ENCODE data around the gene FKBP10.

The FKBP10 gene

GRCh38 chr17:41818024-41818423 is 5.2 kb downstream of the FKBP10 start:
- in situ Hi-C loops (cut with HindIII; ENCODE audit: low sequenced_read_pairs): no loop called here
- DNase-seq (ENCODE audit: low read depth): no peak
- H3K4me3 ChIP-seq (ENCODE audit: low read depth, low read length): no peak overlapping the region
- no peak for TF ChIP-seq CTCF (IDR thresholded peaks at IDR 0.05; ENCODE audit: low read depth, low read length, missing control alignments)

- no peak for DNase-seq (ENCODE audit: low read depth)
- no peak for TF ChIP-seq CTCF (IDR thresholded peaks at IDR 0.05; ENCODE audit: low read depth, low read length, missing control alignments)
- H3K4me3 ChIP-seq (ENCODE audit: low read depth, low read length): no peak overlapping the region
- in situ Hi-C loops (cut with HindIII; ENCODE audit: low sequenced_read_pairs): no loop called here
Measured at GRCh38 chr17:41821776-41822175, 9.0 kb downstream of the FKBP10 start.

DNA sequence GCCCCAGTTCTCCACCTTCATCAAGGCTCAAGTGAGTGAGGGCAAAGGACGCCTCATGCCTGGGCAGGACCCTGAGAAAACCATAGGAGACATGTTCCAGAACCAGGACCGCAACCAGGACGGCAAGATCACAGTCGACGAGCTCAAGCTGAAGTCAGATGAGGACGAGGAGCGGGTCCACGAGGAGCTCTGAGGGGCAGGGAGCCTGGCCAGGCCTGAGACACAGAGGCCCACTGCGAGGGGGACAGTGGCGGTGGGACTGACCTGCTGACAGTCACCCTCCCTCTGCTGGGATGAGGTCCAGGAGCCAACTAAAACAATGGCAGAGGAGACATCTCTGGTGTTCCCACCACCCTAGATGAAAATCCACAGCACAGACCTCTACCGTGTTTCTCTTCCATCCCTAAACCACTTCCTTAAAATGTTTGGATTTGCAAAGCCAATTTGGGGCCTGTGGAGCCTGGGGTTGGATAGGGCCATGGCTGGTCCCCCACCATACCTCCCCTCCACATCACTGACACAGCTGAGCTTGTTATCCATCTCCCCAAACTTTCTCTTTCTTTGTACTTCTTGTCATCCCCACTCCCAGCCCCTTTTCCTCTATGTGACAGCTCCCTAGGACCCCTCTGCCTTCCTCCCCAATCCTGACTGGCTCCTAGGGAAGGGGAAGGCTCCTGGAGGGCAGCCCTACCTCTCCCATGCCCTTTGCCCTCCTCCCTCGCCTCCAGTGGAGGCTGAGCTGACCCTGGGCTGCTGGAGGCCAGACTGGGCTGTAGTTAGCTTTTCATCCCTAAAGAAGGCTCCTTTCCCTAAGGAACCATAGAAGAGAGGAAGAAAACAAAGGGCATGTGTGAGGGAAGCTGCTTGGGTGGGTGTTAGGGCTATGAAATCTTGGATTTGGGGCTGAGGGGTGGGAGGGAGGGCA is 9.7 kb downstream of the FKBP10 start:
- in situ Hi-C loops (cut with HindIII; ENCODE audit: low sequenced_read_pairs): no loop called here
- no peak for DNase-seq (ENCODE audit: low read depth)
- H3K4me3 ChIP-seq (ENCODE audit: low read depth, low read length): no peak overlapping the region
- TF ChIP-seq CTCF (IDR thresholded peaks at IDR 0.05; ENCODE audit: low read depth, low read length, missing control alignments): no peak

GRCh38 chr17:41823141-41823524 is 10.3 kb downstream of the FKBP10 start:
- in situ Hi-C loops (cut with HindIII; ENCODE audit: low sequenced_read_pairs): no loop called here
- H3K4me3 ChIP-seq (ENCODE audit: low read depth, low read length): no peak overlapping the region
- DNase-seq (ENCODE audit: low read depth): no peak
- TF ChIP-seq CTCF (IDR thresholded peaks at IDR 0.05; ENCODE audit: low read depth, low read length, missing control alignments): no peak

DNA sequence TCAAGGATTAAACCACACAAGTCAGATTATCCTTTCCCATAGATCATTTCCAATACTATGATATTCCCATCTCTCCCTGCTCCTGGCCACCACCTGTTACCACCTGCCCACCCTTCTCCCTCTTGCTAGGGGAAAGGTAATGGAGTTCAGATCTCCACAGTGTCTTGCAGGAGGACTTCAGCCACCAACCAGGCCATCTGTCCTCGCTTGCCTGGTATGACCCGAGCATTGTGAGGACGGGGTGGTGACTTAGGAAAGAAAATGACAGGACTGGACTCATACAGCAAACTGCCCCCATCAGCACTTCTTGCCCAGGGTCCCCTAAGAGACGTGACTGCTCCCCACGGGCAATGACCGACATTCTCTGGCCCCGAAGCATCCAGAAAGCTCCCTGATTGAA is 10.8 kb downstream of the FKBP10 start:
- no peak overlapping the region for H3K4me3 ChIP-seq (ENCODE audit: low read depth, low read length)
- no peak for TF ChIP-seq CTCF (IDR thresholded peaks at IDR 0.05; ENCODE audit: low read depth, low read length, missing control alignments)
- no peak for DNase-seq (ENCODE audit: low read depth)
- in situ Hi-C loops (cut with HindIII; ENCODE audit: low sequenced_read_pairs): no loop called here

- DNase-seq (ENCODE audit: low read depth): no peak
- TF ChIP-seq CTCF (IDR thresholded peaks at IDR 0.05; ENCODE audit: low read depth, low read length, missing control alignments): no peak
- in situ Hi-C loops (cut with HindIII; ENCODE audit: low sequenced_read_pairs): no loop called here
- H3K4me3 ChIP-seq (ENCODE audit: low read depth, low read length): no peak overlapping the region
Measured at GRCh38 chr17:41824086-41824485, 11.3 kb downstream of the FKBP10 start.
